Esophagus (tissue), 2 donors: ENCODE results near the gene SMYD3. TPM values are rescaled to one million over a fixed set of nuclear protein-coding genes. Genes with fewer than 3 reads are reported as not detected.
"Not testable (repeated sequence)": the region's sequence is repeated elsewhere in the genome, so short reads cannot be mapped to it uniquely, and the experiment has no call there.

Source experiments
- H3K27ac ChIP-seq, 2 donors: one replicate each; pipeline ENCODE4 v1.5.1; 2013; ENCODE audit warnings: low read depth in 2 of 2, mild to moderate bottlenecking in 2 of 2, inconsistent platforms in 1 of 2, low read length in 1 of 2, moderate library complexity in 1 of 2
- H3K27me3 ChIP-seq, 2 donors: one replicate each; pipeline ENCODE4 v1.6.1; 2013; ENCODE audit warnings: low read length in 2 of 2, control low read depth in 1 of 2, mild to moderate bottlenecking in 1 of 2; ENCODE audit not compliant: insufficient read depth in 2 of 2, control insufficient read depth in 1 of 2
- H3K36me3 ChIP-seq, 2 donors: one replicate each; pipeline ENCODE4 v1.6.1; 2013; ENCODE audit warnings: low read length in 1 of 2; ENCODE audit not compliant: control insufficient read depth in 2 of 2, insufficient read depth in 2 of 2
- H3K4me1 ChIP-seq, 2 donors: one replicate each; pipeline ENCODE4 v1.6.1; 2013; ENCODE audit warnings: low read length in 1 of 2; ENCODE audit not compliant: control insufficient read depth in 2 of 2, insufficient read depth in 2 of 2
- H3K4me3 ChIP-seq, 2 donors: one replicate each; pipeline ENCODE4 v1.5.1; 2013; ENCODE audit warnings: low read length in 2 of 2, mild to moderate bottlenecking in 2 of 2, low read depth in 1 of 2, moderate library complexity in 1 of 2
- H3K9me3 ChIP-seq, 2 donors: one replicate each; pipeline ENCODE4 v1.6.1; 2013; ENCODE audit warnings: mild to moderate bottlenecking in 2 of 2, low read depth in 1 of 2, low read length in 1 of 2, moderate library complexity in 1 of 2; ENCODE audit not compliant: control insufficient read depth in 2 of 2, insufficient read depth in 1 of 2
- WGBS, 2 donors: extraction: QIAGEN DNeasy Blood & Tissue Kit; methylation state at CpG; one replicate each; pipeline ENCODE4 v1.1.7; 2013; 5-methylcytosine and 5-hydroxymethylcytosine counted together
- polyA plus RNA-seq, 2 donors: library from polyadenylated mRNA; stranded (reverse); fragments of 200-250 nt; gene quantifications; one replicate each; pipeline ENCODE4 v1.2.3, GENCODE V29; 2013
- donor health status: healthy with polysubstance abuse.
- donor health status: Bipolar disorder and iron deficiency.

The SMYD3 gene
- polyA plus RNA-seq, 2 donors, result 5.0 to 5.7 TPM

GRCh38 chr1:245979589-245979988 lies 527.5 kb downstream of the SMYD3 start:
- Histone ChIP-seq H3K36me3 (no peaks in the 10 kb centered on the region), H3K4me3 (no peak overlapping the region), H3K9me3 (no peaks in the 10 kb centered on the region), H3K27me3 (no peaks in the 10 kb centered on the region), H3K4me1 (no peaks in the 10 kb centered on the region), H3K27ac (no peak overlapping the region)
- 96% methylated on average over 9 of the region's 9 CpGs for WGBS, 2 donors

- WGBS, 2 donors, result 67 to 83% methylated on average over 3 of the region's 3 CpGs
These were observed 528.2 kb downstream of the SMYD3 start for GRCh38 chr1:245978915-245979314.

GRCh38 chr1:245972476-245972875 lies 534.6 kb downstream of the SMYD3 start:
- H3K36me3 ChIP-seq, result no peaks in the 10 kb centered on the region
- H3K27me3 ChIP-seq, result no peaks in the 10 kb centered on the region
- no peak overlapping the region for H3K4me3 ChIP-seq
- 92 to 93% methylated on average over 5 of the region's 5 CpGs for WGBS, 2 donors
- no peaks in the 10 kb centered on the region for H3K9me3 ChIP-seq
- H3K4me1 ChIP-seq, result no peaks in the 10 kb centered on the region
- no peak overlapping the region for H3K27ac ChIP-seq

More at GRCh38 chr1:245978915-245979314, 528.2 kb downstream of the SMYD3 start:
- Histone ChIP-seq H3K27ac (no peak overlapping the region), H3K4me3 (no peak overlapping the region), H3K27me3 (no peaks in the 10 kb centered on the region), H3K36me3 (no peaks in the 10 kb centered on the region), H3K9me3 (no peaks in the 10 kb centered on the region), H3K4me1 (no peaks in the 10 kb centered on the region)

- Histone ChIP-seq H3K27me3 (no peaks in the 10 kb centered on the region), H3K9me3 (no peaks in the 10 kb centered on the region), H3K27ac (no peak overlapping the region), H3K4me1 (no peaks in the 10 kb centered on the region), H3K36me3 (no peaks in the 10 kb centered on the region), H3K4me3 (no peak overlapping the region)
- 97% methylated on average over 2 of the region's 2 CpGs for WGBS, 2 donors
These were observed 535.4 kb downstream of the SMYD3 start for GRCh38 chr1:245971711-245972085.

- H3K9me3 ChIP-seq, H3K27ac ChIP-seq, H3K27me3 ChIP-seq, H3K4me1 ChIP-seq, H3K4me3 ChIP-seq, H3K36me3 ChIP-seq: not testable (repeated sequence)
- 96% methylated on average over 10 of the region's 10 CpGs for WGBS, 2 donors
These were observed 535.9 kb downstream of the SMYD3 start for GRCh38 chr1:245971076-245971710.

GRCh38 chr1:245969283-245969682 lies 537.8 kb downstream of the SMYD3 start:
- Histone ChIP-seq H3K9me3 (no peaks in the 10 kb centered on the region), H3K27me3 (no peaks in the 10 kb centered on the region), H3K4me1 (no peaks in the 10 kb centered on the region), H3K27ac (no peak overlapping the region), H3K36me3 (no peaks in the 10 kb centered on the region), H3K4me3 (no peak overlapping the region)
- WGBS, 2 donors, result 65% methylated on average over 3 of the region's 3 CpGs

- Histone ChIP-seq H3K4me1 (no peaks in the 10 kb centered on the region), H3K4me3 (no peak overlapping the region), H3K36me3 (no peaks in the 10 kb centered on the region), H3K27ac (no peak overlapping the region), H3K27me3 (no peaks in the 10 kb centered on the region), H3K9me3 (no peaks in the 10 kb centered on the region)
- WGBS, 2 donors, result 94 to 97% methylated on average over 6 of the region's 6 CpGs
These were observed 538.3 kb downstream of the SMYD3 start for GRCh38 chr1:245968775-245969174.

- WGBS, 2 donors, result 91 to 93% methylated on average over 3 of the region's 3 CpGs
- Histone ChIP-seq H3K27ac (no peak overlapping the region), H3K27me3 (no peaks in the 10 kb centered on the region), H3K4me3 (no peak overlapping the region), H3K9me3 (no peaks in the 10 kb centered on the region), H3K36me3 (no peaks in the 10 kb centered on the region), H3K4me1 (no peaks in the 10 kb centered on the region)
These were observed 541.7 kb downstream of the SMYD3 start for GRCh38 chr1:245965398-245965797.

GRCh38 chr1:245963649-245964048 lies 543.4 kb downstream of the SMYD3 start:
- H3K27me3 ChIP-seq, result no peaks in the 10 kb centered on the region
- WGBS, 2 donors, result 95% methylated on average over 2 of the region's 2 CpGs

GRCh38 chr1:245962453-245962852 lies 544.6 kb downstream of the SMYD3 start:
- Histone ChIP-seq H3K4me1 (no peaks in the 10 kb centered on the region), H3K27ac (no peak overlapping the region), H3K9me3 (no peaks in the 10 kb centered on the region), H3K4me3 (no peak overlapping the region), H3K27me3 (no peaks in the 10 kb centered on the region), H3K36me3 (no peaks in the 10 kb centered on the region)
- WGBS, 2 donors, result 95 to 96% methylated on average over 8 of the region's 8 CpGs

More at GRCh38 chr1:245963649-245964048, 543.4 kb downstream of the SMYD3 start:
- no peaks in the 10 kb centered on the region for H3K4me1 ChIP-seq
- H3K4me3 ChIP-seq, result no peak overlapping the region
- H3K36me3 ChIP-seq, result no peaks in the 10 kb centered on the region
- H3K27ac ChIP-seq, result no peak overlapping the region
- H3K9me3 ChIP-seq, result no peaks in the 10 kb centered on the region
